Activated CD4-positive, alpha-beta T cell treated with anti-CD3 and anti-CD28 coated beads for 1 hour (primary cell): ENCODE measurements around the gene TTC39C.

Experiments
- DNase-seq: peaks from one replicate; pipeline ENCODE4 v3.0.0-alpha.2; 2020

TTC39C gene

DNA sequence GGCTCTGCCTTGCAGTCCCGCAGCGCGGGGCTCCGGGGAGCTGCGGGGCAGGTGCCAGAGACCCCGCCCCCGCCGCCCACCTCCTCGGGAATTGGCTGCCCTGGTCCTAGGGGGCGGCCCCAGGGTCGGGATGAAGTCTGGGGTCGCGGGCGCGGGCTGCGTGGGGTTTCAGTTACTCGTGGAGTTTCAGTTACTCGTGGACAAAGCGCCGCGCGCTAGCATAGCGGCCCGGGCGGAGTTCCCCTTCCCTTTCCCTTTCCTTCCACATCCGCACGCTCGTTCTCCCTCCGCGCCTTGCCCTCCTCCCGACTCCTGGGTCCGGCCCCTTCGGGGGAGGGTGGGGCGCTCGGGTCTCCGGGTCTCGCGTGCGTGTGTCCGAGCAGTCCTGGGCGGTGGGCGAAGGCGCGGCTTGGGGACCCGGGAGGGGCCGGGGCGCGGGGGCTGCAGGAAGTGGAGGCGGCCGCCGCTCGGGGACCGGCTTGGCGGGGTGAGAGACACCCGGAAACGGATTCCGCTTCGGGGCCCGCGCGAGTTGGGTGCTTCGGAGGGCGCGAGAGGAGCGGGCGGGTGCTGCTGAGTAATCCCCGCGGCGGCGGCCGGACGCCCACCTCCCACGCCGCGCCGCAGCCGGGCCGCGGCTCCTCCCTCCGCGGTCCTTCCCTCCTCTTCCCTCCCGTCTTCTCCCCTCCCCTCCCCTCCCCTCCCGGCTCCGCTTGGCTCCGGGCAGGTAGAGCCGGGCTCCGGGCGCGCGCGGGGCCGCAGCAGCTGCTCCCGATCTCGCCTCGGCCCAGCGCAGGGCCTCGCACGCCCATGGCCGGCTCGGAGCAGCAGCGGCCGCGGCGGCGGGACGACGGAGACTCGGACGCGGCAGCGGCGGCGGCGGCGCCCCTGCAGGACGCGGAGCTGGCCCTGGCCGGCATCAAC lies at the start of gene TTC39C:
TTC39C (plus strand) TSS at position 693 of the 924 bp plus-strand sequence; CDS start at position 811, 118 bp downstream.
- DNase-seq, result peak; percentile 73

DNA sequence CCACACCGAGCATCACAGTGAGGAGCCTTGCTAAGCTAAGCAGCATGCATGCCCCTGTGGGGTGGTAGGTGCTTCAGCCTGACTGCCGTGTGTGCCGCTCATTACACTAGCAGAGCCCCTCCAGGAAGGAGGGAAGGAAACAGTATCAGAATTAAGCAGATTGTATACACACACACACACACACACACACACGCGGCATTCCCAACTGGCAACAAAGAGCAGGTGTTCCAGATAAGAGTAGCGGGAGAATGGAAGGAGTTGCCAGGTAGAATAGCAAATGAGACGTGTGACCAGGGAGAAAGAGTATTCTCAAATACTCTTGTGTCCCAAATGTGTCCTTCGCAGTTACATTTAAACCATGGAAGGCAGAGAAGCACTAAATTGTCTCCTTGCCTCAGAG lies 47.6 kb upstream of the TTC39C start:
- DNase-seq, result no peak

DNA sequence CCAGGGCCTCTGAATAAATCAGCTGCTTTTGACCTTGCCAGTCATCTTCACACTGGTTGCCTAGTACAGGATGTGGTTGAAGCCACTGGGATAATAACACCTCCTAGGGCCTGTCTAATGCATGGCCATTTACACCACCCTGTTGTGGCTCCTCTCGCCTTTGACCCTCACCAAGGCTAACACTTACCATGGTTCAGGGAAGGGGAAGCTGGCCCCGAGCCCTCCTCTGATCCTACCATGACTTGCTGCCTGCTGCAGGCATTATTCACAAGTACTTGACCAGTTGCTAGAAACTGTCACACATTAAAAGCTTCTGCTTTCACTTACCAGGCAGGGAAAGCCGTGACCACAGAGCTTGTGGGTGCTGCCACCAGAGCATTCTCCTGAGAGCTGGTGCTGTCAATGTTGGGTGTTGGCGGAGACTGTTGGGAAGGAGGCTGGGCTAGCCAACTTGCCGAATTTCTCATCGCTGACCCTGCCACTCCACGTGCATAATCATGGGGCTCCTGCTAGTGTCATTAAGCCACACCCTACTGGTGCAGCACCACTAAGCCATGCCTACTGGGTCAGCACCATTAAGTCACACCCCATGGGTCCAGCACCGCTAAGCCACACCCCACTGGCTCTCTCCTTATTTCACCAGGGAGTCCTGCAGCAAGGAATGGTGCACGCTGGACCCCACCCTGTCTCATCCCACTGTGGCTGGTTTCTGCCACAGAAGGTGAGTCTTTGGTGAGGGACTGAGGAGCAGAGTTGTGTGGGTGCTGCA lies 47.0 kb upstream of the TTC39C start:
- no peak for DNase-seq

DNA sequence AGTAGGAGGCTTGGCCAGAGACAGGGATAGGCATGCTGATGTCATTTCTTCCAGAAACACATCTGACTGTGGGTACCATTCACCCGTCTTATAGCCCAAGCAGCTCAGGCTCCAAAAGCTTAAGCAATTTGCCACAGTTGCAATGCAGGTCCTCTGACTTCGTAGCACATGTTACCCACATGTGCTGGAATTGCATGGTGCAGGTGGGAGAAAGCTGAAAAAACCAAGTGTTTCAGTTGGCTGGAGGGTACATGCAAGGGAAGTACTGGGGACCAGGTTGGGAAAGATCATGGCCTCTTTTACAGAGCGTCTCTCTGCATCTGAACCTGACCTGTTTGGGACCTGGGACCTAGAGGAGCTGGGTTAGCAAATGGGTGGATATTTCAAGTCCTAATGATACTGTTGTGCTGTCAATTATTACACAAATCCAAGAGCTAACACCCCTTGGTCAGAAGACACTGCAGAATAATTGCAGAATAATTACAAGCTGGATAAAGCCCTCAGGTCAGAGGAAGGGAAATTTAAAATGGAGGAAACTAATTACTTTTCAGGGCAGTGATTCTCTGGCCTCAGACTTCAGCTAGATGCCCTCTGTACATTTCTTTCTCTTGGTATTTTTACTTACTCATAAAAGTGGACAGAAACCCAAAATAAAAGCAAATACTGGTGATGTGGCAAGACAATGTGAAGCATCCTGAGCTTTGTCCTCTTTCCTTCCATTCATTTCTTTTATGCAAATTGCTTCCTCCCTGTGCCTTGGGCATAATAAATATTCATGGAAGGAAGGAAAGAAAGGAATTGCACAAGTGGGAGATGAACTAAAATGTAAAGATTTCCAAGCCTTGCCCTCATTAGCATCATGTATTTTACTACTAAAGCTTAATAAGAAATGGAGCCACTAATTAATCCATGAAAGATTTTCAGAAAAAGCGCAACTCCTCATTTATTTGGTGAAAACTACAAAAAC lies 45.6 kb upstream of the TTC39C start:
- DNase-seq, result no peak

DNA sequence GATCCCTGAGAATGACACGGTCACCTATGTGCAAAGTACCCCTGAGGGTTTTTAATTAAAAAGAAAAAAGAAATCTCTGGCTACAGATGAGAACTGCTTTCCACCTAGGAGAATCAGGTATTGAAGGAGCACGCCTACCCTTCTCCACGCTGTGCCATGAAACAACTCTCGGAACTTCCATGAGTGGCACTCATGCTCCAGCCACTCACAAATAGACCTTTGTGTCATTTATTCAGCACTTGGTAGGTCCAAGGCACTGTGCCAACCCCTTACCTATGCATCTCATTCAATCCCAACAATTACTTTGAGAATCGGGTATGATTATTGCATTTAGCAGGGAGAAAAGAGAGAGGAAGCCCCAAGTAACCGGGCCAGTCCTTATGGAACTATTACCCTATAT lies 44.9 kb upstream of the TTC39C start:
- DNase-seq, result no peak

DNA sequence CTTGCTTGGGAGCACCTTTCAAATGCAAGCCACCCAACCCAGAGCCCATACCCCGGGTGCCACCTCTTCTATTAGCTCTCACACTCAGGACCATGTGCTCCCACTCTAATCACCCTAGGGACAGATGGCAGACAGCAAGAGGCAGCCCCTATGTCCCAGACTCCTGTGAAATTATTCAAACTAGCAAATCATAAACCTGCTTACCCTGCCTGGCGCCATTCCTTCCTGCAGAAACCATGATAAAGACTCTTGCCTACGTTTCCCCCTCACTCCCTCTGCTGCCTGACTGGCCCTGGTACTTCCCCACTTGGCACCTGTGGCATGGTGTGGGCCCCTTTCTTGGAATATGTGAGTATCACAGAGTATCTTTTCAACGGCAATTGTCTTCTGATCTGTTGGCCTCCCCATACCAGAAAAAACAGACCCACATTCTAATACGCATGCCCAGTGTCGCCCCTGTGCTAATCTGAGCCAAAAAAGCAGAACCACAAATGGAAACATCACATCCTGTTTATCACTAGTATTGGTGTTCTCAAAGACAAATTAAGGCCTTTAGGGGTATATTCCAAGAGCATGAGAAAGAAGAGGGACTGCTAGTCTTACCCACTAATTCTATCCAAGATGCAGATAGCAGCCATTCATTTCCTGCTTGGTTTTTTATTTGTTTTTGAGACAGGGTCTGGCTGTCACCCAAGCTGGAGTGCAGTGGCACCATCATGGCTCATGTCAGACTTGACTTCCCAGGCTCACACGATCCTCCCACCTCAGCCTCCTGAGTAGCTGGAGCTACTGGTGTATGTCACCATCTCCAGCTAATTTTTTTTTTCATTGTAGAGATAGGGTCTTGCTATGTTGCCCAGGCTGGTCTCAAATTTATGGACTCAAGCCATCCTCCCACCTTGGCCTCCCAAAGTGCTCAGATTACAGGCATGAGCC lies 44.1 kb upstream of the TTC39C start:
- DNase-seq, result peak; percentile 38

DNA sequence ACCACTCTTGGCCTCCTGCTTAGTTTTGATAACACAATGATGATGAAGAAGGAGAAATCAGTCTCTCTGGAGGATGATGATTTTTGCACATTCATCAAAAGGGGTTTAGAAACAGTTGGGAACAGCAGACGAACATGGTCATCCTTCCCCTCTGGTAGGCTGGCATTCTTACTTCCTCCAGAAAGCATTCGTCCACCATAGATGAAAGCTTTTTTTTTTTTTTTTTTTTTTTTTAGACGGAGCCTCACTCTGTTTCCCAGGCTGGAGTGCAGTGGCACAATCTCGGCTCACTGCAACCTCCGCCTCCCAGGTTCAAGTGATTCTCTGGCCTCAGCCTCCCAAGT lies 43.5 kb upstream of the TTC39C start:
- DNase-seq, result no peak

DNA sequence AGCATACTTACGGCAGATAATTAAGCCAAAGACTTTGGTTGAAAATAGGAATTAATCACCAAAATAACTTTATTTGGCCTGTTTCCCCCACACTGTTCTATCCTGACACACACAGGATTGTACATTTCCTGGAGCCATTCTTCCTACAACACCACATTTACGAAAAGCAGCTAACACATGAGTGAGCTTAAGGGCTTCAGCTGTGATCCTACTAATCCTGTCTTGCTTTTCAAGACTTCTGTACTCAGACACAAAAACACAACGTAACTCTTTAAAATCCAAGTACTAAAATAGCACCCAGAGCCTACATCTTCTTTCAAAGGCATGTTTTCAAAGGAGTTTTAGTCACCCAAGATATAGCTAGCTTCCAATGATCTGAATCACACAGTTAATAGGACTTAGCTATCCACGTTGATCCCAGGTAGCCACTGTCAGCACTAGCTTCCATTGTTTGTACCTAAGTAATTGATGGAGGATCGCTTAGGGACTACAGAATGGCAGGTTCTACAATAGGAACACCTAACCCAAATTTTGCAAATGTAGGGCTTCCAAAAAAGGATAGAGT lies 42.8 kb upstream of the TTC39C start:
- no peak for DNase-seq

DNA sequence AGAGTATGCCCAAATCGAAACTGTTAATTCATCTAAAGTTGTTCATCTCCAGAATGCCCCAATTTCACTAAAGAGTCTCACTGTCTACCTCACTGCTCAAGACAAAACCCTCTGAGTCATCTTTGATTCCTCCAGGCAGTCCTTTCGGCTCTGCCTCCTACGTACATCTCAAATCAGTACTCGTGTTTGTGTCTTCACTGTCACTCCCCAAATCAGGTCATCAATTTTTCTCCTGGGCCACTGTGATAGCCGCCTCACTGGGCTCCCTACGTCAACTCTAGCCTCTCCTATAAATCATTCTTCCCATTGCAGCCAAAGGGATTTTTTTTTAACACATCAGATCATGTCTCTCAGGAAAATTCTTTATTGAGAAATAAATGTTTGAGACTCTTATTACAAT lies 42.1 kb upstream of the TTC39C start:
- no peak for DNase-seq

DNA sequence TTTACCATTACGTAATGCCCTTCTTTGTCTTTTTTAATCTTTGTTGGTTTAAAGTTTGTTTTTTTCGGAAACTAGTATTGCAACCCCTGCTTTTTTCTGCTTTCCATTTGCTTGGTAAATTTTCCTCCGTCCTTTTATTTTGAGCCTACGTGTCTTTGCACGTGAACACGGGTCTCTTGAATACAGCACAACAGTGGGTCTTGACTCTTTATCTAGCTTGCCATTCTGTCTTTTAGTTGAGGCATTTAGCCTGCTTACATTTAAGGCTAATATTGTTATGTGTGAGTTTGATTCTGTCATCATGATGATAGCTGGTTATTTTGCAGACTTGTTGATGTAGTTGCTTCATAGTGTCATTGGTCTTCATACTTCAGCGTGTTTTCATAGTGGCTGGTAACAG lies 37.5 kb upstream of the TTC39C start:
- DNase-seq, result no peak

DNA sequence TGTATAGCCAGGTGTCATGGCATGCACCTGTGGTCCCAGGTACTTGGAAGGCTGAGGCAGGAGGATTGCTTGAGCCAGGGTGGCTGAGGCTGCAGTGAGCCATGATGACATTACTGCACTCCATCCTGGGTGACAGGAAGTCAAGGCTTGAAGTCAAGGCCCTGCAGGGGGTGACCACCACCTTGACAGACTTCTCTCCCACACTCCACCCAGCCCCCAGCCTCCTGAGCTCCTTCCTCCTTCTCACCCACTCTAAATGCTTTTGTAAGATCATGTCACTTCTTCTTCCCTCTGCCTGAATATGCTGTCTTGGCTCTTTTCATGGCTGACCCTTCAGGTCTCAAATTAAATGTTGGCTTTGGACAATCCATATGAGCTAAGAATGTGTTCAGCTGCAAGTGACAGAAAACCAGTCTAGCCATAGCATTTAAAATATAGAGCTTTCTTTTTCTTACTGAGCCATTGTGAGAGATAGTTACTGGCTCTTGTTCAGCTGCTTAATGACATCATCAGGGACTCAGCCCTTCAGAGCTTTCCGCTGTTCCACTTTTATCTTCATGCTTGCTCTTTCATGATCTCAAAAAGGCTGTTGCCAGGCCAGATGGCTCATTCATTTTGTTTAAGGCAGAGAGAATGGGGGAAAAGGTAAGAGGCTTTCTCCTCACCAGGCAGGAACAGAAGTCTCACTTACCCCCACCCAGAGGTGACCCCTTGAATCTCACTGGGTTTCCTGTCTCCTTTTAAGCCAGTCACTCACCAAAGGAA lies 36.7 kb upstream of the TTC39C start:
- no peak for DNase-seq

DNA sequence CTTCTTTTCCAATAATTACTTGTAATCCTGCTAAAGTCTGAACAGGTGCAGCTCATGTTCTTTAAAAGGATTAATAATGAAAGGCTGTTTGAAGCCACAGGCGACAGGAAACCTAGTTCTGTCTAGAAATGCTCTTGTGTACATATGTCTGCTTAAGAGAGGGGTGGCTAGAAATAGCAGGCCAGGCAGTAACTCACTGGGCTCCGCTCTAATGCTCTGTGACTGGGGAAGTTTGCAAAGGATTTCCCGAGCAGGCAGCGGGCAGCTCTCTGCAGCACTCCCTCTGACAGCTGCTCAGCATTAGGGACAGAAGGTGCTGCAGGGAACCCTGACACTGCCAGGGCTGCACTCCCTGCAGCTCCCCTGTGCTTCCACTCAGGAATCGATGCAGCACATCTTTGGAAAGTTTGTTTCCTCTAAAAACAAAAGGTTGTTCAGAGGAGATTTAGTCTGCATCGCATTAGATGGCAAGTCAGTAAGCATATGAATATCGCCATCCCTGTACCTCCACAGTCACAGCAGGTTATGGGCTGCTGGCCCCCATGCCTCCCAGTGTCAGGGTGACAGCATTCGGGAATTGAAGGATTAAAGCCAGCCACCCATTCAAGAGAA lies 33.1 kb upstream of the TTC39C start:
- no peak for DNase-seq

DNA sequence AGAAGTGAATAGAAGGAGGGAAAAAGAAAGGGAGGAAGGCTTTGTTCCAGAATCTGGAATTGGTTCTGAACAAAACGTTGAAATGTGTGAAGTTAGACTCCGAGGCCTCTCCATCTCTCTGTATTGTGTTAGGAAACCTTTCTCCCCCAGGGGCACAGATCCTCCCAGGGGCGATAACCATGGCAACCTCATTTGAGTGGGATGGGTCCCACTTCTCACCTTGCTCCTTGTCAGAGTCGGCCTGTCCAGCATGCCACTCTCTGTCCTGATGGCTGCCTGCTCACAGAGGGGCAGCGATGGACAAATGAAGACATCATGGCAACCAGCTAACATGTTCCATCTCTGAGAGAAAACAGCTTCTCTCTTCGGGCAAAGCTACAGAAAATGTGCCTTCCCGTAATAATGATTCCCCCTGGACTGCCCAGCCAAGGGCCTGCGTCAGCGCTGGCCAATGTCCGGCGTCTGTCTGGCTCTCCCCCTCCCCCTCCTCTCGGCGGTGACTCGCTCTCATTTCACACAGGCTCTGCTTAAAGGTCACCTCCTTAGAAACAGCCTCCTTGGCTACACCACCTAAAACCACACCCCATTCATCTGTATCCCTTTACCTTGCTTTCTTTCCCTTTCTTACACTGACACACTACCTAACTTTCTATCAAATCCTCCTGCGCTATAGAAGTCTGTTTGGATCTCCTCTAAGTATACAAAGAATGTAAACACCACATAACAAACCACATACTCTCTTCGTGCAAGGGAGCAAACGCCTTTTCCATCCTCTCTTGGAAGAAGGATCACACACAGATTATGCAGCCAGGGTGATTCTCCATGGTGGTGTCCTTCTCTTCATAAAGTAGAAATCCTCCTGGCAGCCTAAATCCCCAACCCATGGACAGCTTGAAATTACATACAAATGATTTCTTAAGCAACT lies 32.1 kb upstream of the TTC39C start:
- no peak for DNase-seq

DNA sequence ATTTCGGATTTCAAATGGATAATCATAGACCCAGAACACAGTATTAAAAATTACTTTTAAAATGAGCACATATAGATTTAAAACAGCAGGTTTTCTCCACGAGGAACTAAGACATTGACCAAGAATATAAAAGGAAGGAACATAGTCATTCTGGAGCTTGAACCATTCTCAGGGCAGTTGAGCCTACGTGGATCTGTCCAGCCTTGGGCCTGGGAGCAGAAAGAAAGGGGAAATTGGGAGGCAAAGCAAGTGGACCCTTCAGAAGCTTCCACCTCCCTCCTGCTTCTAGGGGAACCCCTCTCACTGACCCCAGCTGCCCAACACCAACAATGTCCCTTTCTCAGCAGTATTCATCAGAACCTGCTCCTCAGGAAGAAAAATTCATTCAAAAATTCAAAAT lies 31.4 kb upstream of the TTC39C start:
- DNase-seq, result no peak

DNA sequence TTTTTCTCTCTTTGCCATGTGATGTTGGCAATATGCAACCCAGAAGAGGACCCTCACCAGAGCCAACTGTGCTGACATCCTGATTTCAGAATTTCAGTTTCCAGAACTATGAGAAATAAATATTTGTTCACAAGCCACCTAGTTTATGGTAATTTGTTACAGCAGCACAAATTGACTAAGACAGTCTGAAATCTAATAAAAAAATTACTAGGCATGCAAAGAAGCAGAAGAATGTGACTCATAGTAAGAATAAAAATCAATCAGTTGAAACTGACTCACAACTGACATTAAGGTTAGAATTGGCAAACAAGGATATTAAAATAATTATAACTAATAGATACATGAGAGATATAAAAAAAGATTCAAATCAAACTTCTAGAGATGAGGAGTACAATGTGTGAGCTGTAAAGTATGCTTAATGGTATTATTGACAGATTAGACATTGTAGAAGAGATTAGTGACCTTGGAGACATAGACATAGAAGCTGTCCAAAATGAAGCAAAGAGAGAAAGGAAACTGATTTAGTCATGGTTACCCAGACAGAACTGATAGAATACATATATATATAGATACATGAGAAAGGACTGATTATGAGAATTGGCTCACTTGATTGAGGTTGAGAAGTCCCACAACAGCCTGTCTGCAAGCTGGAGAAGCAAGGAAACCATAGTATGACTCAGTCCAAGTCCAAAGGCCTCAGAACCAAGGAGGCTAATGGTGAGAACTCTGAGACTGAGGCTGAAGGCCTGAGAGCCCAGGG lies 27.8 kb upstream of the TTC39C start:
- DNase-seq, result no peak

DNA sequence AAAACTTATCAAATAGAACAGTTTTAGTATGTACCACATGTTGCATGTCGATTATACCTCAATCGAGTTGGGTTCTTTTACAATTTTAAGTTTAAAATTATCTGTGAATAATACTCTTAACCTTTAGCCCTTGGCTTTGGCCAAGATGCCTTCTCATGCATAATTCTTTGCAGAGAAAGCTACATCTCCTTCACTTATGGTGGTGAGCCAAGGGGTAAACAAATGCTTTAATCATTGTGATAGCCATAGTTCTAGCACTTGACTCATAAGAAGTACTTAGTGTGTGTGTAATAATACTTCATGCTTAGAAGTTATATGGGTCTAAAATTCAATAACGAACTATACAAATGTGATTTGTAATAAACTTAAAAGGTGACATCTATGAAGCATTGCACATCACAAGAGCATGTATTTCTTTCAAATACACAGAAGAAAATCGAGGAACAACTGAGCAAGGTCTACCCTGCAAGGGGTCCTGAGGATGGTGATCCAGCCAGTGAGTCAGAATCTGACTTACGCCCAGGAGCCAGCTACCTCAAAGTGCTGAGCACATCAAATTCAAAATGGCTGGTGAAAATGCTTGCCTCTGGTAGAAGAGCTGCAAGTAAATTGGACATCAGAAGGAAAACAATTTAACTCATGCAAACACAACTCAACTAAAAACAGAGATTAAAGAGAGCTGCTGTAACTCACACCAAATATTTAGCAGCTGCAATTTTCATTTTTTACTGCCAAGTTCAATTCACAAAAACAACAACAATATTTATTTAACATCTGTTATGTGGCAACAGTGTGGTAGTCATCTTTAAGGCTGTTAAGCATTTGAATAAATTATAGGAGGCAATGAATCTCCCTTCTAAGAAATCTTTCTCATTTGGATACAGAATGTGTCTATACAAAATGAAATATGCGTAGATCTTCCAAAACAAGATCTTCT lies 23.8 kb upstream of the TTC39C start:
- DNase-seq, result no peak
